ENCODE results near the gene ACOT13.
A peak's percentile ranks its signal among the peaks of the same experiment; 100 is the strongest.
"Not testable (repeated sequence)": the region's sequence is repeated elsewhere in the genome, so short reads cannot be mapped to it uniquely, and the experiment has no call there.

The ACOT13 gene

GRCh38 chr6:24743265-24743943 lies 76.5 kb downstream of the ACOT13 start:
- TF ChIP-seq POLR2A (IDR thresholded peaks at IDR 0.05; ENCODE audit: low read depth, low read length), result no peak
- peak; percentile 52 for DNase-seq (ENCODE audit: insufficient read length, low spot score)
- FAIRE-seq, result peak; percentile 94

DNA sequence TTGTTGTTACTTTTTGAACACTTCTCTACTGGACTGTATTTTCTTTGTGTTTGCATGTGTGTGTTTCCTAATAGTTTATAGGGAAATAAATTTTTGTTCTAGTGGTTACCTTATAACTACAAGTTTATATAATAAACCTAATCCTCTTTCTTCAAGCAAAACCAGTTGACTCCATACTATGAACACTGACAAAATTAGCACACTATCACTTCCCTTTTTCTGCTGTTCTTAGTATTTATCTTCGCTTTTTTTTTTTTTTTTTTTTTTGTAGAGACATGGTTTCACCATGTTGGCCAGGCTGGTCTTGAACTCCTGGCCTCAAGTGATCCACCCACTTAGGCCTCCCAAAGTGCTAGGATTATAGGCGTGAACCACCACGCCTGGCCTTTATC lies 77.1 kb downstream of the ACOT13 start:
- TF ChIP-seq POLR2A (IDR thresholded peaks at IDR 0.05; ENCODE audit: low read depth, low read length), result no peak
- FAIRE-seq, result no peak

GRCh38 chr6:24744911-24745310 lies 78.0 kb downstream of the ACOT13 start:
- no peak for DNase-seq (ENCODE audit: insufficient read length, low spot score)
- no peak for TF ChIP-seq POLR2A (IDR thresholded peaks at IDR 0.05; ENCODE audit: low read depth, low read length)
- no peak for FAIRE-seq

More for the DNA sequence above, 77.1 kb downstream of the ACOT13 start:
- no peak for DNase-seq (ENCODE audit: insufficient read length, low spot score)

- no peak for FAIRE-seq
- no peak for DNase-seq (ENCODE audit: insufficient read length, low spot score)
Observed at GRCh38 chr6:24749297-24749696, 82.4 kb downstream of the ACOT13 start.

DNA sequence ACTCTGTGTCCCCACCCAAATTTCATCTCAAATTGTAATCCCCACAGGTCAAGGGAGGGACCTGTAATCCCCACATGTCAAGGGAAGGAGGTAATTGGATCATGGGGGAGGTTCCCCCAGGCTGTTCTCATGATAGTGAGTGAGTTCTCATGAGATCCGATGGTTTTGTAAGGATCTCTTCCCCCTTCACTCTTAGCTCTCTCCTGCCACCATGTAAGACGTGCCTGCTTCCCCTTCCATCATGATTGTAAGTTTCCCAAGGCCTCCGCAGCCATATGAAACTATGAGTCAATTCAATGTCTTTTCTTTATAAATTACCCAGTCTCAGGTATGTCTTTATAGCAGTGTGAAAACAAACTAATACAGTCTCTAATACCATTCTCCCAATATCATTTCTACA lies 84.0 kb downstream of the ACOT13 start:
- not testable (repeated sequence) for DNase-seq (ENCODE audit: insufficient read length, low spot score); FAIRE-seq

More at GRCh38 chr6:24749297-24749696, 82.4 kb downstream of the ACOT13 start:
- TF ChIP-seq POLR2A (IDR thresholded peaks at IDR 0.05; ENCODE audit: low read depth, low read length), result no peak

- no peak for TF ChIP-seq POLR2A (IDR thresholded peaks at IDR 0.05; ENCODE audit: low read depth, low read length)
- FAIRE-seq (no peak), DNase-seq (ENCODE audit: insufficient read length, low spot score) (no peak)
Observed at GRCh38 chr6:24752503-24752902, 85.6 kb downstream of the ACOT13 start.

GRCh38 chr6:24752917-24753492 lies 86.1 kb downstream of the ACOT13 start:
- FAIRE-seq, result no peak
- DNase-seq (ENCODE audit: insufficient read length, low spot score), result no peak
- no peak for TF ChIP-seq POLR2A (IDR thresholded peaks at IDR 0.05; ENCODE audit: low read depth, low read length)

- no peak for FAIRE-seq
- no peak for TF ChIP-seq POLR2A (IDR thresholded peaks at IDR 0.05; ENCODE audit: low read depth, low read length)
- DNase-seq (ENCODE audit: insufficient read length, low spot score), result no peak
Observed at GRCh38 chr6:24753545-24753944, 86.7 kb downstream of the ACOT13 start.

DNA sequence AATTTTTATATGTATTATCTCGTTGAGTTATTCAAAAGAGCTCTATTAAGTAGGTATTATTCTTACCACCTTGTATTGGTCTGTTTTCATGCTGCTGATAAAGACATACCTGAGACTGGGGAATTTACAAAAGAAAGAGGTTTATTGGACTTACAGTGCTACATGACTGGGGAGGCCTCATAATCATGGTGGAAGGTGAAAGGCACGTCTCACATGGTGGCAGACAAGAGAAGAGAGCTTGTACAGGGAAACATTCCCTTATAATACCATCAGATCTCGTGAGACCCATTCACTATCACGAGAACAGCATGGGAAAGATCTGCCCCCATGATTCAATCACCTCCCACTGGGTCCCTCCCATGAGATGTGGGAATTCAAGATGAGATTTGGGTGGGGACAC lies 87.5 kb downstream of the ACOT13 start:
- FAIRE-seq; DNase-seq (ENCODE audit: insufficient read length, low spot score): not testable (repeated sequence)
